K562 (cell line): ENCODE results near the gene MICAL1. TPM values are rescaled to one million over a fixed set of nuclear protein-coding genes. Genes with fewer than 3 reads are reported as not detected.
A peak's percentile ranks its signal among the peaks of the same experiment; 100 is the strongest.

ENCODE experiments used
- EGR1 ChIP-seq: fragments of 450-650 bp; conservative IDR thresholded peaks from 2 replicates; pipeline ENCODE4 v1.6.1; 2017; ENCODE audit warnings: mild to moderate bottlenecking
- FOXJ2 ChIP-seq: fragments of 200-800 bp; sonication (Bioruptor generic); IDR thresholded peaks from 2 replicates; pipeline ENCODE4 v1.6.1; 2016; ENCODE audit warnings: missing genetic modification characterization, missing compliant biosample characterization
- GTF2F1 ChIP-seq: IDR thresholded peaks from 2 replicates; pipeline ENCODE4 v1.6.1; 2011; ENCODE audit warnings: low read depth, low read length, improper control_type of control experiment
- HNRNPL ChIP-seq: fragments of 200-400 bp; formaldehyde crosslinking; IDR thresholded peaks from 2 replicates; pipeline ENCODE4 v1.6.1; 2017; ENCODE audit warnings: low read depth, mild to moderate bottlenecking, low read length
- MAFG ChIP-seq: fragments of 450-650 bp; conservative IDR thresholded peaks from 2 replicates; pipeline ENCODE4 v1.6.1; 2016; ENCODE audit warnings: missing genetic modification characterization, missing compliant biosample characterization
- POLR2AphosphoS2 ChIP-seq: IDR thresholded peaks from 2 replicates; pipeline ENCODE4 v1.6.1; 2012; ENCODE audit warnings: low read length, improper control_type of control experiment
- POLR2G ChIP-seq: fragments of 200-400 bp; formaldehyde crosslinking; IDR thresholded peaks from 2 replicates; pipeline ENCODE4 v1.6.1; 2017; ENCODE audit warnings: low read depth, mild to moderate bottlenecking, antibody characterized with exemption, low read length, moderate library complexity
- STAG1 ChIP-seq: sonication (generic); formaldehyde crosslinking; IDR thresholded peaks from 2 replicates; pipeline ENCODE4 v1.5.0; 2020; ENCODE audit warnings: missing genetic modification reagents, borderline replicate concordance
- ZNF707 ChIP-seq: fragments of 250-450 bp; sonication (Bioruptor Pico); conservative IDR thresholded peaks from 2 replicates; pipeline ENCODE4 v1.8.0; 2022; ENCODE audit warnings: inconsistent platforms, mild to moderate bottlenecking, moderate library complexity
- polyA plus RNA-seq, 8 experiments: library from polyadenylated mRNA; depleted of rRNA in 4 of 8; stranded (reverse) in 5 of 8; unstranded in 3 of 8; fragments of >200 nt; fragmentation: Nextera tagmentation in 2 of 8; fragmentation: Illumina TruSeq in 1 of 8; extraction: Ambion mirVana in 2 of 8; extraction: Trizol in 1 of 8; gene quantifications; 2 replicates each; pipeline versions ENCODE4 v1.2.1 to v1.2.3, GENCODE V29; 2011 to 2014; ENCODE audit warnings: inconsistent platforms in 1 of 8, missing spikeins in 1 of 8
- total RNA-seq, 7 experiments: library from RNA; depleted of rRNA in 6 of 7; stranded (reverse); fragments of >200 nt in 6 of 7; fragmentation: Illumina TruSeq in 2 of 7; extraction: Trizol in 2 of 7; gene quantifications; 2 replicates each; pipeline versions ENCODE4 v1.2.1 to v1.2.3, GENCODE V29; 2011 to 2021; ENCODE audit warnings: low replicate concordance in 1 of 7
- TF ChIP-seq, protein P1 (sequence below), 2 experiments: fragments of 150-350 bp in 1 of 2; IDR thresholded peaks; 2 replicates each; pipeline ENCODE4 v1.6.1; 2012 to 2016; ENCODE audit warnings: low read depth in 2 of 2, low read length in 2 of 2, mild to moderate bottlenecking in 1 of 2, moderate library complexity in 1 of 2
- TF ChIP-seq, protein P2 (sequence below): fragments of 250-450 bp; sonication (Bioruptor Pico); IDR thresholded peaks from 2 replicates; pipeline ENCODE4 v1.6.1; 2021; ENCODE audit warnings: mild to moderate bottlenecking
- TF ChIP-seq, protein P3 (sequence below): sonication (generic); formaldehyde crosslinking; IDR thresholded peaks from 2 replicates; pipeline ENCODE4 v1.5.0; 2020; ENCODE audit warnings: missing genetic modification reagents
- TF ChIP-seq, protein P4 (sequence below): sonication (generic); formaldehyde crosslinking; IDR thresholded peaks from 2 replicates; pipeline ENCODE4 v1.8.1; 2023; ENCODE audit warnings: mild to moderate bottlenecking, missing genetic modification reagents
- TF ChIP-seq, protein P5 (sequence below): IDR thresholded peaks from 2 replicates; pipeline ENCODE4 v1.6.1; 2011; ENCODE audit warnings: borderline replicate concordance, low read depth, mild to moderate bottlenecking, moderate library complexity, low read length; ENCODE audit not compliant: insufficient read depth, poor library complexity, severe bottlenecking
- TF ChIP-seq, protein P6 (sequence below): fragments of 250-450 bp; sonication (Bioruptor Pico); IDR thresholded peaks from 2 replicates; pipeline ENCODE4 v1.5.0; 2022; ENCODE audit warnings: mild to moderate bottlenecking

The MICAL1 gene
- total and polyA plus RNA-seq, 9 of the 15 experiments (the other 6 are each of a cell fraction or from before 2014, with no cell fraction given): 0.07 to 15.2 (median 7.0) TPM

DNA sequence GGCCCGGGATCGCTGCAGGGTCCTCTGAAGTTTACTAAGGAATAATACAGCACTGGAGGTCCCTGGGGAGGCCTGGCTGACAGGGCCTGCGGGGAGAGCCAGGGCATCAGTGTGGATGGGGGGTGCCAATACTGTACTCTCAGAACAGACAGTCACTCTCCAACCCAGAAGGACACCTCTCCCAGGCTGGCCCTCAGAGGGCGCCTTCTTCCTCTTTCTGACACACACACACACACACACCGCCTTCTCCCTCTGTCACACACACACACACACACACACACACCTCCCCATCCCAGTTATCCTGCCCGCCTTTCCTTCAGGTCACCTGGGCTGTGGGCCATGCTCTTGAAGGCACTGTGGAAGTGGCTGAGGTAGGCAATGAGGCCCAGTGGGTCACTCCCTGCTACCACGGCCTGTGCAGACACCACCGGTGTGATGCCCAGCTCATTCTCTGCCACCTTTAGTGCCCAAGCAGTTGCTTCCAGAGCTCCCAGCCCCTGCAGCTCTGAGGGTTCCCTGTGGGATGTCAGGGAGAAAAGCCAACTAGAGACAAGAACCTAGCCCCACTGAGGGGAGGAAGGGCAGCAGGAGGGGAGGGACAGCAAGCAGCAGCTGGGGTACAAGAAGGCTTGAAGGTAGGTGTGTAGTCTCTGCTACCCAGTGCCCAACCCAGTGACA, 7.6 kb downstream of the MICAL1 start (continued):
- TF ChIP-seq, protein P1, sequence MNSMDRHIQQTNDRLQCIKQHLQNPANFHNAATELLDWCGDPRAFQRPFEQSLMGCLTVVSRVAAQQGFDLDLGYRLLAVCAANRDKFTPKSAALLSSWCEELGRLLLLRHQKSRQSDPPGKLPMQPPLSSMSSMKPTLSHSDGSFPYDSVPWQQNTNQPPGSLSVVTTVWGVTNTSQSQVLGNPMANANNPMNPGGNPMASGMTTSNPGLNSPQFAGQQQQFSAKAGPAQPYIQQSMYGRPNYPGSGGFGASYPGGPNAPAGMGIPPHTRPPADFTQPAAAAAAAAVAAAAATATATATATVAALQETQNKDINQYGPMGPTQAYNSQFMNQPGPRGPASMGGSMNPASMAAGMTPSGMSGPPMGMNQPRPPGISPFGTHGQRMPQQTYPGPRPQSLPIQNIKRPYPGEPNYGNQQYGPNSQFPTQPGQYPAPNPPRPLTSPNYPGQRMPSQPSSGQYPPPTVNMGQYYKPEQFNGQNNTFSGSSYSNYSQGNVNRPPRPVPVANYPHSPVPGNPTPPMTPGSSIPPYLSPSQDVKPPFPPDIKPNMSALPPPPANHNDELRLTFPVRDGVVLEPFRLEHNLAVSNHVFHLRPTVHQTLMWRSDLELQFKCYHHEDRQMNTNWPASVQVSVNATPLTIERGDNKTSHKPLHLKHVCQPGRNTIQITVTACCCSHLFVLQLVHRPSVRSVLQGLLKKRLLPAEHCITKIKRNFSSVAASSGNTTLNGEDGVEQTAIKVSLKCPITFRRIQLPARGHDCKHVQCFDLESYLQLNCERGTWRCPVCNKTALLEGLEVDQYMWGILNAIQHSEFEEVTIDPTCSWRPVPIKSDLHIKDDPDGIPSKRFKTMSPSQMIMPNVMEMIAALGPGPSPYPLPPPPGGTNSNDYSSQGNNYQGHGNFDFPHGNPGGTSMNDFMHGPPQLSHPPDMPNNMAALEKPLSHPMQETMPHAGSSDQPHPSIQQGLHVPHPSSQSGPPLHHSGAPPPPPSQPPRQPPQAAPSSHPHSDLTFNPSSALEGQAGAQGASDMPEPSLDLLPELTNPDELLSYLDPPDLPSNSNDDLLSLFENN (IDR thresholded peaks at IDR 0.05; ENCODE audit: low read depth in 2 of 2, low read length in 2 of 2): no peak
- no peak for TF ChIP-seq EGR1
- no peak for TF ChIP-seq STAG1 (CRISPR knock-in tag)
- TF ChIP-seq POLR2G: peak; percentile 58
- TF ChIP-seq, protein P2, sequence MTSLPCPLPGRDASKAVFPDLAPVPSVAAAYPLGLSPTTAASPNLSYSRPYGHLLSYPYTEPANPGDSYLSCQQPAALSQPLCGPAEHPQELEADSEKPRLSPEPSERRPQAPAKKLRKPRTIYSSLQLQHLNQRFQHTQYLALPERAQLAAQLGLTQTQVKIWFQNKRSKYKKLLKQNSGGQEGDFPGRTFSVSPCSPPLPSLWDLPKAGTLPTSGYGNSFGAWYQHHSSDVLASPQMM (CRISPR knock-in tag): no peak
- TF ChIP-seq HNRNPL: no peak
- TF ChIP-seq MAFG (tag): no peak
- 0 out of 2 replicates have a peak, but pooled peaks have one; percentile 22 for TF ChIP-seq POLR2AphosphoS2
- TF ChIP-seq, protein P3, sequence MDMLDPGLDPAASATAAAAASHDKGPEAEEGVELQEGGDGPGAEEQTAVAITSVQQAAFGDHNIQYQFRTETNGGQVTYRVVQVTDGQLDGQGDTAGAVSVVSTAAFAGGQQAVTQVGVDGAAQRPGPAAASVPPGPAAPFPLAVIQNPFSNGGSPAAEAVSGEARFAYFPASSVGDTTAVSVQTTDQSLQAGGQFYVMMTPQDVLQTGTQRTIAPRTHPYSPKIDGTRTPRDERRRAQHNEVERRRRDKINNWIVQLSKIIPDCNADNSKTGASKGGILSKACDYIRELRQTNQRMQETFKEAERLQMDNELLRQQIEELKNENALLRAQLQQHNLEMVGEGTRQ: no peak
- TF ChIP-seq, protein P4, sequence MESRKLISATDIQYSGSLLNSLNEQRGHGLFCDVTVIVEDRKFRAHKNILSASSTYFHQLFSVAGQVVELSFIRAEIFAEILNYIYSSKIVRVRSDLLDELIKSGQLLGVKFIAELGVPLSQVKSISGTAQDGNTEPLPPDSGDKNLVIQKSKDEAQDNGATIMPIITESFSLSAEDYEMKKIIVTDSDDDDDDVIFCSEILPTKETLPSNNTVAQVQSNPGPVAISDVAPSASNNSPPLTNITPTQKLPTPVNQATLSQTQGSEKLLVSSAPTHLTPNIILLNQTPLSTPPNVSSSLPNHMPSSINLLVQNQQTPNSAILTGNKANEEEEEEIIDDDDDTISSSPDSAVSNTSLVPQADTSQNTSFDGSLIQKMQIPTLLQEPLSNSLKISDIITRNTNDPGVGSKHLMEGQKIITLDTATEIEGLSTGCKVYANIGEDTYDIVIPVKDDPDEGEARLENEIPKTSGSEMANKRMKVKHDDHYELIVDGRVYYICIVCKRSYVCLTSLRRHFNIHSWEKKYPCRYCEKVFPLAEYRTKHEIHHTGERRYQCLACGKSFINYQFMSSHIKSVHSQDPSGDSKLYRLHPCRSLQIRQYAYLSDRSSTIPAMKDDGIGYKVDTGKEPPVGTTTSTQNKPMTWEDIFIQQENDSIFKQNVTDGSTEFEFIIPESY (CRISPR knock-in tag): peak; percentile 44; the same call in 1 of the 2 replicates
- TF ChIP-seq GTF2F1: no peak
- TF ChIP-seq, protein P5, sequence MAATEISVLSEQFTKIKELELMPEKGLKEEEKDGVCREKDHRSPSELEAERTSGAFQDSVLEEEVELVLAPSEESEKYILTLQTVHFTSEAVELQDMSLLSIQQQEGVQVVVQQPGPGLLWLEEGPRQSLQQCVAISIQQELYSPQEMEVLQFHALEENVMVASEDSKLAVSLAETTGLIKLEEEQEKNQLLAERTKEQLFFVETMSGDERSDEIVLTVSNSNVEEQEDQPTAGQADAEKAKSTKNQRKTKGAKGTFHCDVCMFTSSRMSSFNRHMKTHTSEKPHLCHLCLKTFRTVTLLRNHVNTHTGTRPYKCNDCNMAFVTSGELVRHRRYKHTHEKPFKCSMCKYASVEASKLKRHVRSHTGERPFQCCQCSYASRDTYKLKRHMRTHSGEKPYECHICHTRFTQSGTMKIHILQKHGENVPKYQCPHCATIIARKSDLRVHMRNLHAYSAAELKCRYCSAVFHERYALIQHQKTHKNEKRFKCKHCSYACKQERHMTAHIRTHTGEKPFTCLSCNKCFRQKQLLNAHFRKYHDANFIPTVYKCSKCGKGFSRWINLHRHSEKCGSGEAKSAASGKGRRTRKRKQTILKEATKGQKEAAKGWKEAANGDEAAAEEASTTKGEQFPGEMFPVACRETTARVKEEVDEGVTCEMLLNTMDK: no peak
- no peak for TF ChIP-seq ZNF707 (CRISPR knock-in tag)
- TF ChIP-seq, protein P6, sequence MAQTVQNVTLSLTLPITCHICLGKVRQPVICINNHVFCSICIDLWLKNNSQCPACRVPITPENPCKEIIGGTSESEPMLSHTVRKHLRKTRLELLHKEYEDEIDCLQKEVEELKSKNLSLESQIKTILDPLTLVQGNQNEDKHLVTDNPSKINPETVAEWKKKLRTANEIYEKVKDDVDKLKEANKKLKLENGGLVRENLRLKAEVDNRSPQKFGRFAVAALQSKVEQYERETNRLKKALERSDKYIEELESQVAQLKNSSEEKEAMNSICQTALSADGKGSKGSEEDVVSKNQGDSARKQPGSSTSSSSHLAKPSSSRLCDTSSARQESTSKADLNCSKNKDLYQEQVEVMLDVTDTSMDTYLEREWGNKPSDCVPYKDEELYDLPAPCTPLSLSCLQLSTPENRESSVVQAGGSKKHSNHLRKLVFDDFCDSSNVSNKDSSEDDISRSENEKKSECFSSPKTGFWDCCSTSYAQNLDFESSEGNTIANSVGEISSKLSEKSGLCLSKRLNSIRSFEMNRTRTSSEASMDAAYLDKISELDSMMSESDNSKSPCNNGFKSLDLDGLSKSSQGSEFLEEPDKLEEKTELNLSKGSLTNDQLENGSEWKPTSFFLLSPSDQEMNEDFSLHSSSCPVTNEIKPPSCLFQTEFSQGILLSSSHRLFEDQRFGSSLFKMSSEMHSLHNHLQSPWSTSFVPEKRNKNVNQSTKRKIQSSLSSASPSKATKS: no peak
- no peak for TF ChIP-seq FOXJ2 (tag)
